Measurements from ENCODE around the gene TSPOAP1.

Gene TSPOAP1

GRCh38 chr17:58332778-58333735 is 4.5 kb upstream of the TSPOAP1 start:
- no peaks in the 10 kb centered on the region for H3K36me3 ChIP-seq (ENCODE audit: control insufficient read depth, insufficient read depth, low read length)
- peaks cover 53% of the 10 kb centered on the region for H3K4me1 ChIP-seq (ENCODE audit: control insufficient read depth, insufficient read depth, low read length)
- no peak overlapping the region for H3K4me3 ChIP-seq (ENCODE audit: low read depth, low read length)
- no peak overlapping the region for H3K9ac ChIP-seq (ENCODE audit: low read length)
- no peak overlapping the region for H3K27ac ChIP-seq (ENCODE audit: low read depth, low read length)
- peaks cover 3% of the 10 kb centered on the region; the same call in 1 of the 2 replicates for H3K27me3 ChIP-seq (ENCODE audit: control insufficient read depth, insufficient read depth, low read length)
- H3K9me3 ChIP-seq (ENCODE audit: control insufficient read depth, insufficient read depth, low read depth, low read length) = no peaks in the 10 kb centered on the region

GRCh38 chr17:58331815-58332777 is 3.5 kb upstream of the TSPOAP1 start:
- Histone ChIP-seq H3K27me3 (ENCODE audit: control insufficient read depth, insufficient read depth, low read length) (peaks cover 4% of the 10 kb centered on the region; the same call in 1 of the 2 replicates), H3K27ac (ENCODE audit: low read depth, low read length) (no peak overlapping the region), H3K4me1 (ENCODE audit: control insufficient read depth, insufficient read depth, low read length) (peaks cover 45% of the 10 kb centered on the region), H3K36me3 (ENCODE audit: control insufficient read depth, insufficient read depth, low read length) (no peaks in the 10 kb centered on the region), H3K9ac (ENCODE audit: low read length) (no peak overlapping the region), H3K9me3 (ENCODE audit: control insufficient read depth, insufficient read depth, low read depth, low read length) (no peaks in the 10 kb centered on the region), H3K4me3 (ENCODE audit: low read depth, low read length) (no peak overlapping the region)

GRCh38 chr17:58330997-58331814 is 2.6 kb upstream of the TSPOAP1 start:
- H3K27ac ChIP-seq (ENCODE audit: low read depth, low read length) = no peak overlapping the region
- H3K27me3 ChIP-seq (ENCODE audit: control insufficient read depth, insufficient read depth, low read length) = peaks cover 7% of the 10 kb centered on the region; the same call in 1 of the 2 replicates
- H3K9ac ChIP-seq (ENCODE audit: low read length) = peak overlapping the region; percentile 13
- H3K36me3 ChIP-seq (ENCODE audit: control insufficient read depth, insufficient read depth, low read length) = no peaks in the 10 kb centered on the region
- no peaks in the 10 kb centered on the region for H3K9me3 ChIP-seq (ENCODE audit: control insufficient read depth, insufficient read depth, low read depth, low read length)
- no peak overlapping the region for H3K4me3 ChIP-seq (ENCODE audit: low read depth, low read length)
- peaks cover 36% of the 10 kb centered on the region for H3K4me1 ChIP-seq (ENCODE audit: control insufficient read depth, insufficient read depth, low read length)

GRCh38 chr17:58330538-58330996 is 2.0 kb upstream of the TSPOAP1 start:
- Histone ChIP-seq H3K4me3 (ENCODE audit: low read depth, low read length) (no peak overlapping the region), H3K9me3 (ENCODE audit: control insufficient read depth, insufficient read depth, low read depth, low read length) (no peaks in the 10 kb centered on the region), H3K36me3 (ENCODE audit: control insufficient read depth, insufficient read depth, low read length) (no peaks in the 10 kb centered on the region), H3K4me1 (ENCODE audit: control insufficient read depth, insufficient read depth, low read length) (peaks cover 36% of the 10 kb centered on the region), H3K27ac (ENCODE audit: low read depth, low read length) (no peak overlapping the region), H3K9ac (ENCODE audit: low read length) (peak overlapping the region; percentile 13), H3K27me3 (ENCODE audit: control insufficient read depth, insufficient read depth, low read length) (peaks cover 7% of the 10 kb centered on the region; the same call in 1 of the 2 replicates)

- Histone ChIP-seq H3K9me3 (ENCODE audit: control insufficient read depth, insufficient read depth, low read depth, low read length) (no peaks in the 10 kb centered on the region), H3K27me3 (ENCODE audit: control insufficient read depth, insufficient read depth, low read length) (peaks cover 11% of the 10 kb centered on the region), H3K27ac (ENCODE audit: low read depth, low read length) (no peak overlapping the region), H3K9ac (ENCODE audit: low read length) (no peak overlapping the region), H3K4me1 (ENCODE audit: control insufficient read depth, insufficient read depth, low read length) (peaks cover 37% of the 10 kb centered on the region), H3K4me3 (ENCODE audit: low read depth, low read length) (no peak overlapping the region), H3K36me3 (ENCODE audit: control insufficient read depth, insufficient read depth, low read length) (no peaks in the 10 kb centered on the region)
Measured at GRCh38 chr17:58329810-58330537, 1.4 kb upstream of the TSPOAP1 start.

GRCh38 chr17:58329035-58329809 is 627 bp upstream of the TSPOAP1 start:
- Histone ChIP-seq H3K27me3 (ENCODE audit: control insufficient read depth, insufficient read depth, low read length) (peaks cover 17% of the 10 kb centered on the region), H3K4me3 (ENCODE audit: low read depth, low read length) (no peak overlapping the region), H3K27ac (ENCODE audit: low read depth, low read length) (no peak overlapping the region), H3K4me1 (ENCODE audit: control insufficient read depth, insufficient read depth, low read length) (peaks cover 39% of the 10 kb centered on the region), H3K36me3 (ENCODE audit: control insufficient read depth, insufficient read depth, low read length) (no peaks in the 10 kb centered on the region), H3K9ac (ENCODE audit: low read length) (no peak overlapping the region), H3K9me3 (ENCODE audit: control insufficient read depth, insufficient read depth, low read depth, low read length) (no peaks in the 10 kb centered on the region)

- no peak overlapping the region for H3K4me3 ChIP-seq (ENCODE audit: low read depth, low read length)
- no peaks in the 10 kb centered on the region for H3K9me3 ChIP-seq (ENCODE audit: control insufficient read depth, insufficient read depth, low read depth, low read length)
- H3K9ac ChIP-seq (ENCODE audit: low read length) = no peak overlapping the region
- H3K27me3 ChIP-seq (ENCODE audit: control insufficient read depth, insufficient read depth, low read length) = peaks cover 31% of the 10 kb centered on the region
- H3K4me1 ChIP-seq (ENCODE audit: control insufficient read depth, insufficient read depth, low read length) = peaks cover 52% of the 10 kb centered on the region
- H3K36me3 ChIP-seq (ENCODE audit: control insufficient read depth, insufficient read depth, low read length) = no peaks in the 10 kb centered on the region
- no peak overlapping the region for H3K27ac ChIP-seq (ENCODE audit: low read depth, low read length)
Measured at GRCh38 chr17:58327363-58328194, 1.0 kb downstream of the TSPOAP1 start.

GRCh38 chr17:58326609-58327362 is 1.8 kb downstream of the TSPOAP1 start:
- Histone ChIP-seq H3K4me3 (ENCODE audit: low read depth, low read length) (no peak overlapping the region), H3K27me3 (ENCODE audit: control insufficient read depth, insufficient read depth, low read length) (peaks cover 31% of the 10 kb centered on the region), H3K4me1 (ENCODE audit: control insufficient read depth, insufficient read depth, low read length) (peaks cover 52% of the 10 kb centered on the region), H3K27ac (ENCODE audit: low read depth, low read length) (no peak overlapping the region), H3K36me3 (ENCODE audit: control insufficient read depth, insufficient read depth, low read length) (no peaks in the 10 kb centered on the region), H3K9me3 (ENCODE audit: control insufficient read depth, insufficient read depth, low read depth, low read length) (no peaks in the 10 kb centered on the region), H3K9ac (ENCODE audit: low read length) (no peak overlapping the region)

Measured in HUES6 (cell line).